Measurements from ENCODE around the gene ADGRD1.

The ADGRD1 gene

GRCh38 chr12:131113568-131114270 is 160.0 kb downstream of the ADGRD1 start:
- ChIA-PET POLR2A (no interaction called here), CTCF (interaction anchor here (1.2 to 6.2 kb wide), 2 partner anchors 9 to 715 kb away, joined by 3 to 57 read pairs; no protein-coding TSS in a partner anchor)
- no peak for DNase-seq (ENCODE audit: low read depth, low spot score)
- H3K4me3 ChIP-seq (ENCODE audit: low read depth, low read length): no peak overlapping the region
- TF ChIP-seq CTCF (IDR thresholded peaks at IDR 0.05; ENCODE audit: insufficient read depth, low read length, missing control alignments): no peak

GRCh38 chr12:131114271-131114670 is 160.6 kb downstream of the ADGRD1 start:
- CTCF ChIA-PET: interaction anchor here (0.9 to 6.2 kb wide), 2 partner anchors 9 to 10 kb away, joined by 3 to 57 read pairs; no protein-coding TSS in a partner anchor
- no peak for TF ChIP-seq CTCF (IDR thresholded peaks at IDR 0.05; ENCODE audit: insufficient read depth, low read length, missing control alignments)
- POLR2A ChIA-PET: no interaction called here
- H3K4me3 ChIP-seq (ENCODE audit: low read depth, low read length): no peak overlapping the region
- no peak for DNase-seq (ENCODE audit: low read depth, low spot score)

- no peak for DNase-seq (ENCODE audit: low read depth, low spot score)
- no peak for TF ChIP-seq CTCF (IDR thresholded peaks at IDR 0.05; ENCODE audit: insufficient read depth, low read length, missing control alignments)
- H3K4me3 ChIP-seq (ENCODE audit: low read depth, low read length): no peak overlapping the region
- ChIA-PET CTCF (interaction anchor here (0.9 to 6.2 kb wide), 2 partner anchors 9 to 10 kb away, joined by 3 to 57 read pairs; no protein-coding TSS in a partner anchor), POLR2A (interaction anchor here (0.5 kb wide), 1 partner anchor 621 kb away, joined by 3 read pairs; no protein-coding TSS in a partner anchor)
These were observed 161.4 kb downstream of the ADGRD1 start for GRCh38 chr12:131114942-131115584.

GRCh38 chr12:131115766-131116467 is 162.2 kb downstream of the ADGRD1 start:
- DNase-seq (ENCODE audit: low read depth, low spot score): no peak
- ChIA-PET CTCF (interaction anchor here (2.6 to 6.2 kb wide), 2 partner anchors 11 to 16 kb away, joined by 9 to 57 read pairs; no protein-coding TSS in a partner anchor), POLR2A (no interaction called here)

GRCh38 chr12:131116468-131117117 is 162.9 kb downstream of the ADGRD1 start:
- peak; percentile 42 for TF ChIP-seq CTCF (IDR thresholded peaks at IDR 0.05; ENCODE audit: insufficient read depth, low read length, missing control alignments)
- ChIA-PET CTCF (interaction anchor here (2.6 to 6.2 kb wide), 2 partner anchors 12 to 16 kb away, joined by 9 to 57 read pairs; no protein-coding TSS in a partner anchor), POLR2A (no interaction called here)
- DNase-seq (ENCODE audit: low read depth, low spot score): peak; percentile 12
- H3K4me3 ChIP-seq (ENCODE audit: low read depth, low read length): no peak overlapping the region

More at GRCh38 chr12:131115766-131116467, 162.2 kb downstream of the ADGRD1 start:
- no peak for TF ChIP-seq CTCF (IDR thresholded peaks at IDR 0.05; ENCODE audit: insufficient read depth, low read length, missing control alignments)
- H3K4me3 ChIP-seq (ENCODE audit: low read depth, low read length): no peak overlapping the region

All from AG04449 (cell line).